T-helper 9 cell (primary cell): ENCODE measurements around the gene LMLN.
"Not testable (repeated sequence)": the region's sequence is repeated elsewhere in the genome, so short reads cannot be mapped to it uniquely, and the experiment has no call there.

Source experiments
- DNase-seq: peaks from one replicate; pipeline ENCODE4 v3.0.0-alpha.2; 2020

Gene LMLN

GRCh38 chr3:197956626-197956988, 3.4 kb upstream of the LMLN start:
- no peak for DNase-seq

DNA sequence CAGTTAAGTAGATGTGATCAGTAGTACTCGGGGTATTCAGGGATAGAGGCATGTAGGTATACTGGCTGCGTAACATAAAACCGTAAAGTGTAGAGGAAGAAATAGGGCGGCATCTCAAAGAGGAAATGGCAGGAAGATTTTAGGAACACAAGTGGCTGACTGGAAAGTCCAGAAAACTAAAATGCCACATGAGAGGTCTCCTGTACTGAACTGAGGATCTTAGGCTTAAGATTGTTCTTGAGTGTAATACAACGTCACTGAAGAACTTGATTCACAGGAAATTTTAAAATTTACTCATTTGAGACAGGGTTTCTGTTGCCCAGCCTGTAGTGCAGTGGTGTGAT, 2.3 kb upstream of the LMLN start:
- no peak for DNase-seq

DNA sequence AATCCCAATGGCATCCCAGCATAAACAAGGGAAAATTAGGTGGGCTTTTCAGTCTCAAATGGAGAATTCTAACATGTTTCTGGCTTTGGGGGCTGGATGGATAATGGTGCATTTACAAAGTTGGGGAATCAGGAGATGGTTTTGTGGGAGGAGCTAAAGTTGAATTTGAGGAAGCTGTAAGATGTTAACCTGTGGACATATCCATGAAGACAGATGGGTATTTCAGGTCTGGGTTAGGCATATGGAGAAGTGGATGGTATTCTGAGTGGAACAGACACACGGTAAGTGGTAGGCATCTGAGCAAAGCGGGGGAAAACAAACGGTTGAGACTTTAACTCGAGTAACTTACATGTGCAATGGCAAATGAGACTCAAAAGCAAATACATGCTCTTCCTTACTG, 1.7 kb upstream of the LMLN start:
- DNase-seq, result no peak

DNA sequence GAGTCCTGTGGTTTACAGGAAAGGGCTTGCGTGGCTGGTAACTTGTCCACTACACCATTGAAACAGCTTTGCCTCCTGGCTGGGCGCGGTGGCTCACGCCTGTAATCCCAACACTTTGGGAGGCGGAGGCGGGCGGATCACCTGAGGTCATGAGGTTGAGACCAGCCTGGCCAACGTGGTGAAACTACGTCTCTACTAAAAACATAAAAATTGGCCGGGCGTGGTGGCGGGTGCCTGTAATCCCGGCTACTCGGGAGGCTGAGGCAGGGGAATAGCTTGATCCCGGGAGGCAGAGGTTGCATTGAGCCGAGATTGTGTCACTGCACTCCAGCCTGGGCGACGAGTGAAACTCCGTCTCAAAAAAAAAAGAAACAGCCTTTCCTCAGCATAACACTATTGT, 1.2 kb upstream of the LMLN start:
- DNase-seq, result not testable (repeated sequence)

- DNase-seq, result no peak
Observed at GRCh38 chr3:197959500-197959890, 522 bp upstream of the LMLN start.

- no peak for DNase-seq
Observed at GRCh38 chr3:197960694-197961581, 921 bp downstream of the LMLN start.

DNA sequence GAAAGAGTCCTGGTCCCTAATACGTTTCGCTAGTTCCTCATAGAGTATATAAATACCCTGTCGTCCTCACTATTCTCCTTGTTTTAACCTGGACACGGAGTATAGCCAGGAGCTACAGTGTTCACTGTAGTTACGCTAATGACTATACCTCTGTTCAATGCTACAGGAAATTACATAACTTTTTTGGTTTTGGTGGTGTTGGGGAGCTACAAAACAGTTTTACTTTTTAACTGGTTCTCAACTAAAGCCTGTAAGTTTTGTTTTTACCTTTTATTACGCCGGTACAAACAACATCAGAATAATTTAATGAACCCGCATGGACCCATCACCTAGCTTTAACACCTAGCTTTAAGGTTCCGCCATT, 1.5 kb downstream of the LMLN start:
- DNase-seq, result no peak

GRCh38 chr3:197963019-197963637, 3.1 kb downstream of the LMLN start:
- DNase-seq, result no peak

DNA sequence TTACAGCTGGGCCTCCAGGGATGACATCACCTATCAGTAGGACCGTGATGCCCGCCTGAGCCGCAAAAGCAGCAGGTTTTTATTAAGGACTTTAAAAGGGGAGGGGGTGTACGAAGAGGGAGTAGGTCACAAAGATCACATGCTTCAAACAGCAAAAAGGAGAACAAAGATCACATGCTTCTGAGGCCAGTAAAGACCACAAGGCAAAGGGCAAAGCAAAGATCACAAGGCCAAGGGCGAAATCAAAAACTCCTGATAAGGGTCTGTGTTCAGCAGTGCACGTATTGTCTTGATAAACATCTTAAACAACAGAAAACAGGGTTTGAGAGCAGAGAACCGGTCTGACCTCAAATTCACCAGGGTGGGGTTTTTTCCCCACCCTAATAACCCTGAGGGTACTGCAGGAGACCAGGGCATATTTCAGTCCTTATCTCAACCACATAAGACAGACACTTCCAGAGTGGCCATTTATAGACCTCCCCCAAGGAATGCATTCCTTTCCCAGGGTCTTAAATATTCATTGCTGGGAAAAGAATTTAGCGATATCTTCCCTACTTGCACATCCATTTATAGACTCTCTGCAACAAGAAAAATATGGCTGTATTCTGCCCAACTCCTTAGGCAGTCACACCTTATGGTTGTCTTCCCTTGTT, 7.4 kb downstream of the LMLN start:
- DNase-seq, result not testable (repeated sequence)

DNA sequence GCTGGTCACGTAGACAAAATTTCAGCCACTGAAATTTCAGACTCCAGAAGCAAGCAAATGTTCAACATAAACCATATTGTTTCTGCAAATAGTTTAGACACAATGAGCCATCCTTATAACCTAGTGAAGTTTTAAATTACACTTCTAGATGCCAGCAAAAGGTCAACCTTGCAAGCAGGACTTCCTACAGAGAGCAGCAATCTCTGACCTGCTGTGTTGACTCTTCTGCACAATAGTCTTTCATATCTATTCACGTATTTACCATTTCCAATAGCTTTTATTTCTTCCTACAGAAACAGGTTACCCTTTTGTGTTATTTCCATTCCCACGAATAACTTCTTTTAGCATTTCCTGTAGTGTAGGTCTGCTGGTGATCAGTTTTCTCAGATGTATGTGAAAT, 10.6 kb downstream of the LMLN start:
- no peak for DNase-seq

DNA sequence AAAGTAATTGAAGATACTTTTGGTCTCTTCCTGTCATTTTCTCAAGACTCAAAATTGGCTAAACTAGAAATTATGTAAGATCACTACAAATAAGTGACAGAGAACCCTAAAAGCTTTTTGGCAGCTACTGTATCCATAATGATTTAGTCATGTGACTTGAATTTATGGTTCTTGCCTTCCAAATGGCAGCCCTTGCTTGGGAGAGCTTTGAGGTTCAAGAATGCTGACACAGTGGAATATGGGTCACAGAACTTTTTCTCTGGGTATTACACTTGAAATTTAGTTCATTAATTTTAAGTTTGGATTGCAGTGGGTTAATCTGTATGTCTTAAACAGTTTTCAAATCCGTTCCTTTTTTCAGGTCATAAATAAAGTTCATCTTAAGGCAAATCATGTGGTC, 14.0 kb downstream of the LMLN start:
- no peak for DNase-seq

DNA sequence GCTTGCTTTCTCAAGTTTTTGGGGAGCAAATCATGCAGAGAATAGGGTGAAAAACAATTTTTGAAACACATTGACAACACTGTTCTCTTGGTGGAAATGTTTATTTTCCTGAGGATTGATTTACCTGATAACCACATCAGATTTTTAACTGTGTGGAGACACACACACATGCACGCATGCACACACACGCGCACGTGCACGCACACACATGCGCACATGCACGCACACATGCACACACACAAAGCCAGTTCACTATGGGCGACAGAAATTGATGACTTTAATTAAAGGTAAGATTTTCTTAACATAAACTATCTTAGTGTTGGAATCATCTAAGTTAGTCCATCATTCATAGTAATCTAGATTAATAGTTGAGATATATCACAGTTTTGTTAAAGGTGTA, 15.3 kb downstream of the LMLN start:
- DNase-seq, result no peak

DNA sequence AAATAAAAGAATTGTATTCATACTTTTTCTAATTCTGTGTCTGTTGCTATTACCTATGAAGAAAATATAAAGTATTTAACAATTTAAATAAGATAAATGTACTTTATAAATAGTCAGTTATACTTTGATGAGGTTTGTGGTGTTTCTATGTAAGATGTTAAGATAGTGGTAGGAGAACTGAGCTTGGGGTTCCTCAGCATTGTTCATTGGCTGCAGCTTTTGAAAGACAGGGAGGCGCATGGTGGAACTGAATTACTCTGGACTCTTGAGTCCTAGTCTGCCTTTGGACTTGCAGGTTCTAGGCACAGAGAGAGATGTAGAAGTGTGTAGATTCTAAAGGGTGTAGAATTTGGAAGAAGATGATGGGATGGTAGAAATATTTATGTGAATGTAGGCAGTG, 23.1 kb downstream of the LMLN start:
- DNase-seq, result no peak

DNA sequence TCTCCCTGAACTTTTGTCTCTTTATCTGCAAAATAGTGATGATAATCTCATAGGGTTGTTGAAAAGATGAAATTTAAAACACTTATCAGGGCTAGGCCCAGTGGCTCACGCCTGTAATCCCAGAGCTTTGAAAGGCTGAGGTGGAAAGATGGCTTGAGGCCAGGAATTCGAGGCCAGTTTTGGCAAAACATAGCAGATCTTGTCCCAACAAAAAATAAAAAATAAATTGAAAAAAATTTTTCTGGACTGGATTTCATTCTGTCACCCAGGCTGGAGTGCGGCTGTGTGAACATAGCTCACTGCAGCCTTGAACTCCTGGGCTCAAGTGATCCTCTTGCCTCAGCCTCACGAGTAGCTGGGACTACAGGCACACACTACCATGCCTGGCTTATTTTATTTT, 29.6 kb downstream of the LMLN start:
- no peak for DNase-seq

GRCh38 chr3:197994736-197995135, 34.7 kb downstream of the LMLN start:
- DNase-seq, result no peak

DNA sequence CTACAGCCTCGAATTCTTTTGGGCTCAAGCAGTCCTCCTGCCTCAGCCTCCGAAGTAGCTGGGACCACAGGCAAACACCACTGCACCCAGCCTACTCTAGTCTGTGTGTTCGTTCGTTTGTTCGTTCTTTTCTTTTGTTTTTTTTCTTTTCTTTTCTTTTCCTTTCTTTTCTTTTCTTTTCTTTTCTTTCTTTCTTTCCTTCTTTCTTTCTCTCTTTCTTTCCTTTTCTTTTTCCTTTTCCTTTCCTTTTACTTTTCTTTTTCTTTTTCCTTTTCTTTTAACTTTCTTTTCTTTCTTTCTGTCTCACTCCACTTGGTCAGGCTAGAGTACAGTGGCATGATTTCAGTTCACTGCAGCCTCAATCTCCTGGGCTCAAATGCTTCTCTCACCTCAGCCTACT, 36.8 kb downstream of the LMLN start:
- DNase-seq, result no peak

DNA sequence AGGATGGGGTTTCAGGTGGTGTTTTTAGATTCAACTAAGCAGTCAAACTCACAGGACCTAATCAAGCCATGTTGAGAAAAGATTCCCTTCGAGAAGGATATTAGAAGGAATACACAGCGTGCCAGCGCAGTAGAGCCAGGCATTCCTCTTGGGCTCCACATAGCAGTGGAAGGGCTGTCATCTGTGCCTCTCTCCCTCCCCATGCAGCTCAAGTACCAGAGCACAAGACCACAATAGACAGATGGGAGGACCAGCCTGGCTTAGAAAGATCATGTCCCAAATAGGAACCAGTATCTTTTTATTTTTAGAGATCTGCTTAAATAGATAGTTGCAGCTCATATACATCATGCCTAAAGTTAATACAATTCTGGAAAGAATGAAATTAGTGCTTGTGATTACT, 37.9 kb downstream of the LMLN start:
- DNase-seq, result no peak

DNA sequence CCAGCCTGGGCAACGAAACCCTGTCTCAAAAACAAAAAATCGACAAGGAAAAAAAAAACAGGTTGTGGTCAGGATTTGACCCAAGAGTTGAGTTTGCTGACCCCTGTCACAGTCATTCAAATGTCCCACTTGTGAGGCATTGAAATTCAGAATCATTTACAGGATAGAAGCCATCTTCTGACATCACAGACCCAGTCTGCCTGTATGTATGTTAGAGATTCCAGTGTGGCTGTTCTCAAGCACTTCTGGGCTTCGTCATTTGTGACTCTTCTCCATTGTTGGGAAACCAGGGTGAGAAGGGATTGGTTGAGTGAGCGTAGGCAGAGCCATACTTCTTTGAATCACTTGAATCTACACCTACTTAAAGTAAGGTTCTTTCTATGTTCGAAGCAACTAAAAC, 57.1 kb downstream of the LMLN start:
- no peak for DNase-seq

DNA sequence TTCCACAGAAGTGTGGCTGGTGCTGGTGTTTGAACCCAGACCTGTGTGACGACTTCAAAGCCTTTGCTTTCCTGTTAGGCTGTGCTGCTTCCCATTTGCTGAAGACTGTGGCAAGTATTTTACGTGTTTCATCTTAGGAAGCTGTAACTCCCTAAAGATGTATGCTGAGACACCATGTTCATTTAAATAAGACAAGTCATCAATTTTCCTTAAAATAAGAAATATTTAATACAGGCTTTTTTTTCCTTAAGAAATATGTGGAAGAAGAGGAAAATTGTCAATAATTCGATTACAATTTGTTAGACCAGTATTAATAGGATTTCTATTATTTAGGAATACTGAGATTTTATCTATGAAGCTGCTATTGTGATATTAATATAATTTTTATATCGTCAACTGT, 58.4 kb downstream of the LMLN start:
- no peak for DNase-seq

- DNase-seq, result no peak
Observed at GRCh38 chr3:198019115-198019514, 59.1 kb downstream of the LMLN start.

DNA sequence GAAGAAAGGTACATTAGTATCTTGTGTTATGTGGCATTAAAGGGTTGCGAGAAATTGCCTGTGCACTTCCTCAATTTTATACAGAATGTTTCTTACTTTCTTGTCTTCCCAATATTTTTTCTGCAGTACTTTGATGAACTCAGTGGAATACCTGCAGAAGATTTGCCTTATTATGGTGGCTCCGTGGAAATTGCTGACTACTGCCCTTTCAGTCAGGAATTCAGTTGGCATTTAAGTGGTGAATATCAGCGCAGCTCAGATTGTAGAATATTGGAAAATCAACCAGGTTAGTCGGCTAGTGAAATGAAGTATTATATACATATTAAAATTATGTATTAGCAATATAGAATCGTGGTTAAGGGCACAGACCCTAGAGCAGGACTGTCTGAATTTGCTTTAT, 61.3 kb downstream of the LMLN start:
- no peak for DNase-seq

GRCh38 chr3:198022604-198023003, 62.6 kb downstream of the LMLN start:
- DNase-seq, result no peak

- no peak for DNase-seq
Observed at GRCh38 chr3:198025644-198026043, 65.6 kb downstream of the LMLN start.

DNA sequence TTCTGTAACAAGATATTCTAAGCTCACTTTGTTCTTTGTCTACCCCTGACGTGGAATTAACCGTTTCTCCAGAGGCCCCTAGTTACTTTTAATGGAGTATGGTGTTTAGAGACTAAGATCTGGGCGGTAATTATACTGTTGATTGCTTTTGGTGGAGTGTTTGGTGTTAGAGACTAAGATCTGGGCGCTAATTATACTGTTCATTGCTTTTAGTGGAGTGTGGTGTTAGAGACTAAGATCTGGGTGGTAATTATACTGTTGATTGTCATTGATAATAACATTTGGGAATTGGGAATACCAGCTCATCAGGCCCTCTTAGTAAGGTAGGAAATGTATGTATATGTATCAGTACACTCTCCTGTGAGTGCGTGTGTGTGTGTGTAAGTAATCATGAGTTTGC, 66.6 kb downstream of the LMLN start:
- DNase-seq, result no peak
